Bronchial epithelial cell (primary cell): ENCODE data around the gene OTOG. TPM values are rescaled to one million over a fixed set of nuclear protein-coding genes. Genes with fewer than 3 reads are reported as not detected.

ENCODE experiments used
- DNase-seq: peaks from one replicate; pipeline ENCODE4 v3.0.0-alpha.2; 2010; ENCODE audit warnings: low read depth
- FAIRE-seq: peaks from 2 replicates; lab custom pipeline; 2011; peaks lifted over from hg19 to GRCh38; lab: Jason Lieb, UNC
- H3K27me3 ChIP-seq: 2 replicates; pipeline ENCODE4 v1.5.1; 2011; ENCODE audit warnings: low read length; ENCODE audit not compliant: control insufficient read depth, insufficient read depth
- H3K36me3 ChIP-seq: 2 replicates; pipeline ENCODE4 v1.5.1; 2011; ENCODE audit warnings: low read length; ENCODE audit not compliant: control insufficient read depth, insufficient read depth
- H3K4me3 ChIP-seq: 2 replicates; pipeline ENCODE4 v1.5.1; 2011; ENCODE audit warnings: mild to moderate bottlenecking, low read depth, low read length, control low read depth
- total RNA-seq: library from RNA; depleted of rRNA; stranded (reverse); fragments of >200 nt; gene quantifications from 2 replicates; pipeline ENCODE4 v1.2.1, GENCODE V29; 2014
- TF ChIP-seq, protein P1 (sequence below): IDR thresholded peaks from 2 replicates; pipeline ENCODE4 v1.5.1; 2011; ENCODE audit warnings: mild to moderate bottlenecking, moderate library complexity, low read length, control low read depth, inconsistent platforms; ENCODE audit not compliant: insufficient read depth, severe bottlenecking

OTOG gene
- total RNA-seq, 1 donor from 2014 or later: not detected

DNA sequence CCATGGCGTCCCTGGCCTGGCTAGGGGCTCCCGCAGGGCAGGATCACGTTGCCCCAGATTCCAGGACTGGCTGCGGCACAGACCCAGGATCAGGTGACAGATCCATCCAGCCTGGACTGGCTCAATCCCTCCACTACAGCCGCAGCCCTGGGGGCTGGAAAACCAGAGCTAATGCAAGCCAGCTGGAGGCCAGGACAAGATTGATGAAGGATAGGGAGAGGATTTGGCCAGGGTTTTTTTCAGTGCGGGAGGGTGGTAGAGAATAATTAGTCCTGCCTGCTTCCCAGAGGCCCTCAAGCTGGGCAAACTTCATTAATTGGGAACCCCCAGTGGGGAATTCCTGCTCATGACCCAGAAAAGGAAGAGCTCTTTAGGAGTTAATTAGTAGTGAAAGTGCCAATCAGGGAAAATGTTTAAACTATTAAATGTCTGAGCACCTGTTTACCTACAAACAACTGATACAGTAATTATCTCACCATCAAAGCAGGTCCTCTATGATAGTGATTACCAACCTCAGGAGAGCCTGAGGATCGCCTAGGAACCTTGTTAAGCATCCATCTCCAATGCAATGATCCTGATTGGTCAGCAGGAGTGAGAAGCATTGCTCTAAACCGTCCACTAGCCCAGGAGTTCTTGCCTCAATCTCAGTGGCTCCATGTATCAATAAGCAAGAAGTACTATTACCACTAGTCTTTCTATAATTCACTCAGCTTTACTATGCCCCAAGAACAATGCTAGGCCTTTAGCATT lies 139.3 kb downstream of the OTOG start:
- TF ChIP-seq, protein P1, sequence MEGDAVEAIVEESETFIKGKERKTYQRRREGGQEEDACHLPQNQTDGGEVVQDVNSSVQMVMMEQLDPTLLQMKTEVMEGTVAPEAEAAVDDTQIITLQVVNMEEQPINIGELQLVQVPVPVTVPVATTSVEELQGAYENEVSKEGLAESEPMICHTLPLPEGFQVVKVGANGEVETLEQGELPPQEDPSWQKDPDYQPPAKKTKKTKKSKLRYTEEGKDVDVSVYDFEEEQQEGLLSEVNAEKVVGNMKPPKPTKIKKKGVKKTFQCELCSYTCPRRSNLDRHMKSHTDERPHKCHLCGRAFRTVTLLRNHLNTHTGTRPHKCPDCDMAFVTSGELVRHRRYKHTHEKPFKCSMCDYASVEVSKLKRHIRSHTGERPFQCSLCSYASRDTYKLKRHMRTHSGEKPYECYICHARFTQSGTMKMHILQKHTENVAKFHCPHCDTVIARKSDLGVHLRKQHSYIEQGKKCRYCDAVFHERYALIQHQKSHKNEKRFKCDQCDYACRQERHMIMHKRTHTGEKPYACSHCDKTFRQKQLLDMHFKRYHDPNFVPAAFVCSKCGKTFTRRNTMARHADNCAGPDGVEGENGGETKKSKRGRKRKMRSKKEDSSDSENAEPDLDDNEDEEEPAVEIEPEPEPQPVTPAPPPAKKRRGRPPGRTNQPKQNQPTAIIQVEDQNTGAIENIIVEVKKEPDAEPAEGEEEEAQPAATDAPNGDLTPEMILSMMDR: no peak
- no peaks in the 10 kb centered on the region for H3K36me3 ChIP-seq
- FAIRE-seq (no peak), DNase-seq (no peak)
- no peak overlapping the region for H3K4me3 ChIP-seq
- peaks cover 3% of the 10 kb centered on the region for H3K27me3 ChIP-seq

DNA sequence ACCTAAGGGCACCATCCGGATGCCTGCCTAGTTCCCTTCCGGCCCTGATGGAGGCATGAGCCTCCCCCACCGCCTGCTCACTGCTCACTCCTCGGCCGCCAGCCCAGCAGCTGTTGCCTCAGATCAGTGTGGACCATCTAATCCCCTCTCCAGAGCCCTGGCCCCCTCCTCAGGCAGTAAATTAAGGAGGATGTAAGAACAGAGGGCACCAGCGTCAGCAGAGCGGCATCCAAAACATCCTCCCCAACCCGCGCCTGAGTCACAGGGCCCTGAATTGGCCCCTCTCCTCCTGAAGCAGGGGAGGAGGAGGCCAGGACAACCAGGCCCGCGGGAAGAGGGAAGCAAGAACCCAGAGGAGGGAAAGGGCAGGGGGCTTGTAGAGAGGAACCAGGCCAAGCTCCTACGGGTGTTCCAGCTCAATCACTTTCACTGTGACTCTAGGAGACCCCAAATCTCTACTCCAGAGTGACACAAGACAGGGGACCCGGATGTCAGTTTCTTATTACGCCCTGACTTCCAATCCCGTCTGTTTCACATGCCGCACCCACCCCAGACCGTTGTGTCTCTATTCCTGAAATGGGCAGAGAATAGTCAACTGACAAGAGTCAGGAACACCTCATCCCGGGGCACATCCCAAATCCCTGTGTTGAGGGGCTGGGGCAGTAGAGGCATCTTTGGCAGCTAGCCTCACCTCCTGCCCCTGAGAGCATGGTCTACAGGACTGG lies 141.0 kb downstream of the OTOG start:
- Histone ChIP-seq H3K4me3 (no peak overlapping the region), H3K36me3 (no peaks in the 10 kb centered on the region), H3K27me3 (peaks cover 5% of the 10 kb centered on the region)
- TF ChIP-seq, protein P1: no peak
- no peak for DNase-seq
- no peak for FAIRE-seq

DNA sequence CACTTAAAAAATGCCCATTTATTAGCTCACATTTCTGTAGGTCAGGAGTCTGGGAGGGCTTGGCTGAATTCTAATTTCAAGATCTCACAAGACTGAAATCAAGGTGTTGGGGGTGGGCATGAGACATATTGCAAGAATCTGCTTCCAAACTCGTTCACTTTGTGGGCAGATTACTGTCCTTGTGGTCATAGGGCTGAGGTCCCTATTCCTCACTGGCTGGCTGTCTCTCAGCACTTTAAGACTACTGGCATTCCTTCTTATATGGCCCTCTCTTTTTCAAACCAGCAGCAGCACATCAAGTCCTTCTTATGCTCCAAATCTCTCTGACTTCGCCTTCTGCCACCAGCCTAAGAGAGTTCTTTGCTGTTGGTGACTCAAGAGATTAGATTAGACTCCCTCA lies 144.5 kb downstream of the OTOG start:
- no peak for FAIRE-seq
- H3K4me3 ChIP-seq: no peak overlapping the region
- TF ChIP-seq, protein P1: no peak
- H3K36me3 ChIP-seq: no peaks in the 10 kb centered on the region
- H3K27me3 ChIP-seq: peaks cover 23% of the 10 kb centered on the region
- no peak for DNase-seq

DNA sequence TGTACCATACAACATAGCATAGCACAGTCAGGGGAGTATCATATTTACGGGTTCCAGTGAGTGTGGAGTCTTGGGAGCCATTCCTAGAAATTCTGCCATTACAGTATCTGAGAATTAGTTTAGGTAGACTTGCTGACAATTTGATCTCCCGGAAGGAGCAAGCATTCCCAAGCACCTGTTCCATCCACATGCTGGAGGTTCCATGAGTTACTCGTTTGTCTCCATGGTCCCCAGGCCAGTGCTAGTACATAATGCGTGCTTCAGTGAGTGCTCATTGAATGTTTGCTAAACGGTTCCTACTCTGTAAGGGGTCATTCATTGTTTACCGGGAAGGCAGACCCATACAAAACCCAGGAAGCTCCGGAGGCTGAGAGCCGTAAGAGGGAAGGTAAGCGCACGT lies 144.9 kb downstream of the OTOG start:
- no peak overlapping the region for H3K4me3 ChIP-seq
- DNase-seq (no peak), FAIRE-seq (no peak)
- H3K27me3 ChIP-seq: peaks cover 27% of the 10 kb centered on the region
- no peaks in the 10 kb centered on the region for H3K36me3 ChIP-seq
- TF ChIP-seq, protein P1: no peak

DNA sequence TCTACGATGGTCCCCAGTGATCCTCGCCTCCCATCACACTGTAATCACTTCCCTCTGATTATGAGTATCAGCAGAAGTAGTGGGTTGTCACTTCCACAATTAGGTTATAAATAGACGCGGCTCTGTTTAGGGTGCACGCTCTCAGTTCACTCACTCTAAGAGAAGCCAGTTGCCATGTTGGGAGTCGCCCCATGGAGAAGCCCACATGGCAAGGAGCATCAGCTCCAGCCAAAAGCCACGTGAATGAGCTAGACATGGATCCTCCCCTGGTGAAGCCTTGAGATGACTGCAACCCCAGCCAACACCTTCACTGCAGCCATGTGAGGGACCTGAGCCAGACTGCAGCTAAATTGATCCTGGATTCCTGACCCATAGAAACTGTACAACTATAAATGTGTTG lies 145.9 kb downstream of the OTOG start:
- H3K27me3 ChIP-seq: peaks cover 31% of the 10 kb centered on the region
- TF ChIP-seq, protein P1: no peak

More for the DNA sequence above, 145.9 kb downstream of the OTOG start:
- FAIRE-seq: no peak
- H3K36me3 ChIP-seq: no peaks in the 10 kb centered on the region
- DNase-seq: no peak
- no peak overlapping the region for H3K4me3 ChIP-seq
